HG03457 (cell line): ENCODE results near the gene PKHD1.

Source experiments
- ATAC-seq: cut with Tn5 transposase; IDR thresholded peaks from one replicate; pipeline ENCODE4 v1.9.1; 2021; ENCODE audit warnings: moderate number of reproducible peaks; ENCODE audit not compliant: unreplicated experiment

The PKHD1 gene

GRCh38 chr6:51578994-51579393 is 508.4 kb downstream of the PKHD1 start:
- ATAC-seq: no peak

DNA sequence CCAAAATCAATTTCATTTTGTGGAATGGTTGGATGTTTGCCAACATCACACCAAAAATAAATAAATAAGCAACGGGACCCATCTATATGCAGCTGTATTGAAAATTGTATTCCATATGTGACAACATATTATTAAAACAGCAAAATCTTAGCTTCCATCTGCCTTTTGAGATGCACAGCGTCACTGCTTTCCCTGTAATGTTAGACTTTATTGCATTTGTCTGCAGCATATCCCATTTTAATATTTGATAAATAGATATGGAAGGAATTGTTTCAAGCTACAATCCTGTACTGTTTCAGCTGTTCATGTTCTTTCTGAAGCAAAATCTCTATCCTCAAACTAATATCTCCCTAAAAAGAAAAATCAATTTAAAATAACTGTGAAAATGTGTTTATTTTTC is 509.1 kb downstream of the PKHD1 start:
- ATAC-seq: no peak

- no peak for ATAC-seq
Observed at GRCh38 chr6:51574040-51574439, 513.4 kb downstream of the PKHD1 start.

DNA sequence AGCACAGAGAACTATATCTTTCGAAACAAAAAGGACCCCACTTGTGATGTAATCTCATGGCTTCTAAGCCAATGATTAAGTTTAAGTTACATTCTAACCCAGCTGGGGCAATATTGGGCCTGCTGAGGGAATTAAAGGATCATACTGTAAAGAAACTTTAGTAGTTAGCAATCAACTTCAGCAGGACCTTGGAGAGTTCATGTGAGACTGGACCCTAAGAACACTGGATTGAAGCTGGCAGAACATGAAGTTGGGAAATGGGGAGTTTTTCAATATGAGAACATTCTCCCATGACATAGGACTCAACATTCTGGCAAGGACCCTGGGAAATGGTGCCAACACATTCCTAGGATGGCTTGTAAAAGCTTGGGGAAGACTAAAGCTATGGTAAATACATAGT is 516.2 kb downstream of the PKHD1 start:
- ATAC-seq: no peak

DNA sequence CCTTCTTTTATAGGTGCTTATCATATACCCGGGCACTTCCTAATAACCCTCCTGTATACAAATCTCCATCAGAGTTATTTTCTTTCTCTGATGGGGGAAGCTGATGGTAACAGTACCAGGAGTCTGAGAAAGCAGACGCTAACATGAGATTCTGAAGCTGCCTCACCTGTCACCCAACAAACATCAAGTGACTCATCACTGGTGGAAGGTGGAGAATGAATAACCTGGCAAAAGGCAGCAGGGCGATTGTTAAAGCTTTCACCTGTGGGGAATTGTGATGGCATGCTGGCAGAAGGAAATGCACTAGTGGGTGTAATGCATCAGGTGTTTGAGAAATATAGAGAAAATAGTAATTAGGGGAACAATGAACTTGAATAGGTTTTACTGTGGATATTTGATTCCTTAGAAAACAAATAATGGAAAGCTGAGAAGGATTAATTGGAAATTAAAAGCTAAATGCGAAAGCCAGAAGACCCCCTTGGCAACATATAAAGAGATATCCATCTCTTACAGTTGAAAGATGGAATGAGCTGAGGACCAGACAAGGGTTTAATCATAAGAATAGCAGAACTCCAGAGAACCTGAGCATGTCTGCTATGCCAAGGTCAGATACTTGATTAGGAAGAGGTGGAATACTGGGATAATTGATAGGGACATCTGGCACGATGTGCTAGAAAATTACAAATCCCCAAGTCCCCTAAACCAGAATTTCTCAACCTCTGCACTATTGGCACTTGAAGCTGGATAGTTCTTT is 517.1 kb downstream of the PKHD1 start:
- ATAC-seq: no peak

GRCh38 chr6:51569594-51569993 is 517.8 kb downstream of the PKHD1 start:
- ATAC-seq: no peak

GRCh38 chr6:51568771-51569170 is 518.6 kb downstream of the PKHD1 start:
- ATAC-seq: no peak

- ATAC-seq: no peak
Observed at GRCh38 chr6:51565472-51565871, 521.9 kb downstream of the PKHD1 start.
